HG03025 (cell line): ENCODE measurements around the gene LCN6.

ENCODE experiments used
- ATAC-seq: cut with Tn5 transposase; IDR thresholded peaks from one replicate; pipeline ENCODE4 v1.9.1; 2021; ENCODE audit warnings: mild to moderate bottlenecking, moderate library complexity; ENCODE audit not compliant: unreplicated experiment, low FRiP score

The LCN6 gene

GRCh38 chr9:136728080-136728547 lies 20.2 kb downstream of the LCN6 start:
- peak; percentile 45 for ATAC-seq

GRCh38 chr9:136726631-136727191 lies 21.6 kb downstream of the LCN6 start:
- no peak for ATAC-seq

GRCh38 chr9:136726118-136726517 lies 22.2 kb downstream of the LCN6 start:
- no peak for ATAC-seq

- no peak for ATAC-seq
These were observed 22.7 kb downstream of the LCN6 start for GRCh38 chr9:136725612-136726011.

GRCh38 chr9:136724772-136725171 lies 23.6 kb downstream of the LCN6 start:
- no peak for ATAC-seq

- no peak for ATAC-seq
These were observed 24.3 kb downstream of the LCN6 start for GRCh38 chr9:136723989-136724388.

- no peak for ATAC-seq
These were observed 24.9 kb downstream of the LCN6 start for GRCh38 chr9:136723362-136723976.

- ATAC-seq: no peak
These were observed 25.4 kb downstream of the LCN6 start for GRCh38 chr9:136722969-136723356.

GRCh38 chr9:136722093-136722968 lies 26.0 kb downstream of the LCN6 start:
- no peak for ATAC-seq

- ATAC-seq: no peak
These were observed 26.8 kb downstream of the LCN6 start for GRCh38 chr9:136721339-136722092.

GRCh38 chr9:136720898-136721338 lies 27.4 kb downstream of the LCN6 start:
- no peak for ATAC-seq

- ATAC-seq: no peak
These were observed 28.0 kb downstream of the LCN6 start for GRCh38 chr9:136720251-136720897.

GRCh38 chr9:136719195-136719880 lies 29.0 kb downstream of the LCN6 start:
- no peak for ATAC-seq

- ATAC-seq: no peak
These were observed 29.8 kb downstream of the LCN6 start for GRCh38 chr9:136718345-136719194.

GRCh38 chr9:136717399-136717798 lies 30.9 kb downstream of the LCN6 start:
- ATAC-seq: no peak

- ATAC-seq: no peak
These were observed 33.4 kb downstream of the LCN6 start for GRCh38 chr9:136714893-136715274.

- ATAC-seq: no peak
These were observed 34.0 kb downstream of the LCN6 start for GRCh38 chr9:136714096-136714892.

- ATAC-seq: no peak
These were observed 34.8 kb downstream of the LCN6 start for GRCh38 chr9:136713550-136713949.
